Dermis lymphatic vessel endothelial cell (primary cell): ENCODE measurements around the gene ELN. TPM values are rescaled to one million over a fixed set of nuclear protein-coding genes. Genes with fewer than 3 reads are reported as not detected.

Source experiments
- total RNA-seq: library from RNA; depleted of rRNA; stranded (reverse); fragments of >200 nt; gene quantifications from 2 replicates; pipeline ENCODE4 v1.2.1, GENCODE V29; 2014

ELN gene
- total RNA-seq = 9.0 and 12.4 TPM in 2 replicates

DNA sequence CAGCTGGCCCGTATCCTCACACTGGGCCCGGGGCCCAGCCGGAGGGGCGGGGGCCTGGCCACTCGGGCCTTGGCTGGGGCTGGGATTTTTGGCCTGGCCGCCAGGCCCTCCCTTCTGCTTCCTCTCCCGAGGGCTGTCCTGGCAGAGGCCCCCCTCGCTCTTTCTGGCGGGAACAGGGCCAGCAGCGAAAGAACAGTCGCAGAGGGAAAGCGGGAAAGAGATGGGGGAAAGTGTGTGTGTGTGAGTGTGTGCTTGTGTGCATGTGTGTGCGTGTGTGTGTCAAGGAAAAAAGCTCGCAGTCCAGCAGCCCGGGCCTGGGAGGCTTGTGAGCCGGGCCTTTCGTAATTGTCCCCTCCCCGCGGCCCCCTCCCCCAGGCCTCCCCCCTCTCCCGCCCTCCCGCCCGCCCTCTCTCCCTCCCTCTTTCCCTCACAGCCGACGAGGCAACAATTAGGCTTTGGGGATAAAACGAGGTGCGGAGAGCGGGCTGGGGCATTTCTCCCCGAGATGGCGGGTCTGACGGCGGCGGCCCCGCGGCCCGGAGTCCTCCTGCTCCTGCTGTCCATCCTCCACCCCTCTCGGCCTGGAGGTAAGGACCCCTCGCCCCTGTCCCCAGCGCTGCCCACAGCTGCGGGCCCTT, at the start of gene ELN:
Gene ELN (plus strand): TSS at position 491 of the 638 bp plus-strand sequence. CDS start 15 bp downstream, at position 506.

DNA sequence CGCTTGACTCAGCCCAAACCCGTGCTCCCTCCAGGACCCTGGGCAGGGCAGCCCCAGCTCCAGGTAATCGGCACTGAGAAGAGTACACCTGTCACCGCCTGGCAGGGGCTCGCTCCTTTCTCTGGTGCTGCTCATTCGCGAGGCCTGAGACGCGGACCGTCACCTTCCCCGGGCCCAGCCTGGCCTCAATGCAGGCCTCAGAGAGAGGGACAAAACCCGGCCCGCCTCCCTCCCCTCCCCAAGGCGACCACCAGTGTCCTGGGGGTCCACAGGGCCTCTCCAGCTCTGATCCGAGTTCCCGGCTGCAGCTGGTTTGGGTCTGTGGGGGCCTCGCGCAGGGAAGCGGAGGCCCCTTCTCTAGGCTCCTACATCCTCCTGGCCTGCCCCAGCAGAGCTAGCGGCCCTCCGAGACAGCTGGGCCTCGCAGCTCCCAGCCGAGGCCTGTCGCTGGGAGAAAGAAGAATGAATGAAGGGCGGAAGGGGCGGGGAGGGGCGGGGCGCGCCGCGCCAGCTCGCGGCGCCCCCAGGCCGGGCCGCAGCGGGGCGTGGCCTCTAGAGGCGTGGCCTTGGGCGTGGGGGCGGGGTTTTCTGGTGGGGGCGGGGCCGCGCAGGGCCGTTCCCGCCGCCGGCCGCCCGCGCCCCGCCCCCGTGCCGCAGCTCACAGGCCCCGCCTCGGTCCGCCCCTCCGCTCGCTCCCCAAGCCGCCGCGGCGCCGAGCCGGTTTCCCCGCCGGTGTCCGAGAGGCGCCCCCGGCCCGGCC, 55.3 kb downstream of the ELN start, which contains the start of gene LIMK1:
Gene LIMK1 (plus strand): TSS at position 688 of the 760 bp plus-strand sequence. CDS start 187 bp downstream, outside the sequence.

Other genes with a start within 250 kb of the ELN start
- under 0.01 and 0.11 TPM in 2 replicates for gene CLDN4, start 197.2 kb upstream of the ELN start, total RNA-seq
- gene METTL27, start 185.7 kb upstream of the ELN start, total RNA-seq = 4.4 and 6.2 TPM in 2 replicates
- gene TMEM270, start 167.0 kb upstream of the ELN start, total RNA-seq = not detected in 2 replicates
- gene LIMK1, start 55.6 kb downstream of the ELN start, total RNA-seq = 9.5 and 9.8 TPM in 2 replicates
- gene EIF4H, start 146.2 kb downstream of the ELN start, total RNA-seq = 300 and 465 TPM in 2 replicates
- 0.52 and 0.98 TPM in 2 replicates for gene LAT2, start 181.8 kb downstream of the ELN start, total RNA-seq
- gene RFC2, start 226.2 kb downstream of the ELN start, total RNA-seq = 14.2 and 16.6 TPM in 2 replicates